CD4-positive, alpha-beta T cell treated with Interferon alpha-2 for 1 hour (primary cell): Measurements from ENCODE around the gene CLCN3.
"Not testable (repeated sequence)": the region's sequence is repeated elsewhere in the genome, so short reads cannot be mapped to it uniquely, and the experiment has no call there.

Source experiments
- DNase-seq, 2 donors: peaks; one replicate each; pipeline ENCODE4 v3.0.0-alpha.2; 2020 to 2022

CLCN3 gene

GRCh38 chr4:169658196-169658595, 37.8 kb downstream of the CLCN3 start:
- DNase-seq = no peak

GRCh38 chr4:169658975-169659715, 38.8 kb downstream of the CLCN3 start:
- DNase-seq = no peak

GRCh38 chr4:169659716-169660670, 39.6 kb downstream of the CLCN3 start:
- peak; percentile 80 to 85 for DNase-seq

GRCh38 chr4:169660929-169661328, 40.6 kb downstream of the CLCN3 start:
- no peak for DNase-seq

- DNase-seq = no peak
Measured at GRCh38 chr4:169661761-169662160, 41.4 kb downstream of the CLCN3 start.

GRCh38 chr4:169662206-169662605, 41.8 kb downstream of the CLCN3 start:
- no peak for DNase-seq

- no peak for DNase-seq
Measured at GRCh38 chr4:169663402-169663801, 43.0 kb downstream of the CLCN3 start.

- no peak for DNase-seq
Measured at GRCh38 chr4:169663831-169664230, 43.5 kb downstream of the CLCN3 start.

- no peak for DNase-seq
Measured at GRCh38 chr4:169664615-169665014, 44.2 kb downstream of the CLCN3 start.

GRCh38 chr4:169665046-169665737, 44.8 kb downstream of the CLCN3 start:
- DNase-seq = no peak

GRCh38 chr4:169668069-169668721, 47.8 kb downstream of the CLCN3 start:
- no peak for DNase-seq

GRCh38 chr4:169675825-169676224, 55.4 kb downstream of the CLCN3 start:
- no peak for DNase-seq

- DNase-seq = no peak
Measured at GRCh38 chr4:169677150-169677748, 56.9 kb downstream of the CLCN3 start.

GRCh38 chr4:169678486-169678885, 58.1 kb downstream of the CLCN3 start:
- DNase-seq = not testable (repeated sequence)

- DNase-seq = not testable (repeated sequence)
Measured at GRCh38 chr4:169678951-169679591, 58.7 kb downstream of the CLCN3 start.

- no peak for DNase-seq
Measured at GRCh38 chr4:169682372-169683047, 62.1 kb downstream of the CLCN3 start.

GRCh38 chr4:169689681-169690080, 69.3 kb downstream of the CLCN3 start:
- DNase-seq = no peak

GRCh38 chr4:169690787-169691186, 70.4 kb downstream of the CLCN3 start:
- DNase-seq = no peak

- DNase-seq = no peak
Measured at GRCh38 chr4:169698331-169698730, 78.0 kb downstream of the CLCN3 start.

- no peak for DNase-seq
Measured at GRCh38 chr4:169707958-169708643, 87.7 kb downstream of the CLCN3 start.

GRCh38 chr4:169715826-169716225, 95.4 kb downstream of the CLCN3 start:
- DNase-seq = no peak
